ENCODE results near the gene STXBP5. TPM values are rescaled to one million over a fixed set of nuclear protein-coding genes. Genes with fewer than 3 reads are reported as not detected.

STXBP5 gene
- total and polyA plus RNA-seq, 9 of the 15 experiments (the other 6 are each of a cell fraction or from before 2014, with no cell fraction given): 23.3 to 172 (median 71.5) TPM

- POLR2A ChIA-PET: interaction anchor here (1.4 kb wide), 1 partner anchor 11 kb away, joined by 3 read pairs; no protein-coding TSS in a partner anchor
- H3K9me3 ChIP-seq (replicated peaks; ENCODE audit: control insufficient read depth, insufficient read depth, low read depth, low read length): no peaks in the 10 kb centered on the region
- peaks cover 86% of the 10 kb centered on the region for H3K79me2 ChIP-seq (ENCODE audit: control insufficient read depth, insufficient read depth, low read length)
- no peaks in the 10 kb centered on the region for H3K4me1 ChIP-seq (replicated peaks in 1 of 2; ENCODE audit: control insufficient read depth in 2 of 2, insufficient read depth in 2 of 2, low read length in 2 of 2)
- H3K4me2 ChIP-seq (ENCODE audit: insufficient read depth, low read length): no peak overlapping the region
- 87% methylated on average over 3 of the region's 3 CpGs for WGBS (ENCODE audit: insufficient coverage, low coverage, missing lambda C conversion rate)
- no peak overlapping the region for H3K9ac ChIP-seq (ENCODE audit: insufficient read depth in 1 of 2, low read depth in 2 of 2, low read length in 2 of 2)
- H3K4me3 ChIP-seq: no peak overlapping the region
- DNase-seq (ENCODE audit: extremely low read depth in 1 of 4, low spot score in 3 of 4) (no peak), ATAC-seq (peak; percentile 14; the same call in 1 of the 3 replicates), FAIRE-seq (no peak)
- H2AFZ ChIP-seq (ENCODE audit: low read depth, low read length): no peak overlapping the region
- in situ Hi-C loops (cut with MboI): no loop called here
- H3K36me3 ChIP-seq (ENCODE audit: control insufficient read depth, insufficient read depth, low read length): peaks cover 94% of the 10 kb centered on the region
- no peaks in the 10 kb centered on the region for H3K9me1 ChIP-seq (ENCODE audit: control insufficient read depth, insufficient read depth, low read length)
- no peaks in the 10 kb centered on the region for H4K20me1 ChIP-seq (replicated peaks; ENCODE audit: control insufficient read depth, insufficient read depth, low read length)
- no peaks in the 10 kb centered on the region for H3K27me3 ChIP-seq (ENCODE audit: control insufficient read depth in 2 of 2, insufficient read depth in 2 of 2, low read length in 2 of 2)
- no peak overlapping the region for H3K27ac ChIP-seq (ENCODE audit: extremely low read depth, low read depth, low read length)
- BruUV-seq (replicated peaks): no TSS peak
- intact Hi-C loops (cut with micrococcal nuclease): no loop called here
- CTCF ChIA-PET (ENCODE audit: low intra/inter-chr PET ratio): no interaction called here
- TF ChIP-seq ZBED1 (IDR thresholded peaks at IDR 0.05): no peak
- TF ChIP-seq CHD7 (IDR thresholded peaks at IDR 0.05; ENCODE audit: low read depth, low read length): no peak
- TF ChIP-seq NFIX (CRISPR knock-in tag; IDR thresholded peaks at IDR 0.05; ENCODE audit: low read depth): no peak
- no peak for TF ChIP-seq U2AF1 (optimal IDR thresholded peaks at IDR 0.05; ENCODE audit: low read depth, low read length)
- TF ChIP-seq ZNF609 (CRISPR knock-in tag; IDR thresholded peaks at IDR 0.05; ENCODE audit: borderline replicate concordance): no peak
- TF ChIP-seq ZNF436 (CRISPR knock-in tag; IDR thresholded peaks at IDR 0.05): no peak
- no peak for TF ChIP-seq HSF4 (CRISPR knock-in tag; IDR thresholded peaks at IDR 0.05; ENCODE audit: borderline replicate concordance)
Observed at GRCh38 chr6:147238164-147238563, 33.9 kb downstream of the STXBP5 start.

Measured in K562 (cell line).